HG02759 (cell line): ENCODE data around the gene FKBP1C.
A peak's percentile ranks its signal among the peaks of the same experiment; 100 is the strongest.
"Not testable (repeated sequence)": the region's sequence is repeated elsewhere in the genome, so short reads cannot be mapped to it uniquely, and the experiment has no call there.

ENCODE experiments used
- ATAC-seq: cut with Tn5 transposase; IDR thresholded peaks from one replicate; pipeline ENCODE4 v1.9.1; 2021; ENCODE audit warnings: mild to moderate bottlenecking, moderate library complexity; ENCODE audit not compliant: unreplicated experiment

The FKBP1C gene

GRCh38 chr6:63211343-63211742, at the start of gene FKBP1C:
FKBP1C (plus strand) TSS chr6:63211469.
- not testable (repeated sequence) for ATAC-seq

- ATAC-seq = not testable (repeated sequence)
Measured at GRCh38 chr6:63164047-63164803, 47.0 kb upstream of the FKBP1C start.

- ATAC-seq = no peak
Measured at GRCh38 chr6:63174173-63174572, 37.1 kb upstream of the FKBP1C start.

GRCh38 chr6:63176181-63176580, 35.1 kb upstream of the FKBP1C start:
- ATAC-seq = no peak

- no peak for ATAC-seq
Measured at GRCh38 chr6:63180367-63180766, 30.9 kb upstream of the FKBP1C start.

- ATAC-seq = no peak
Measured at GRCh38 chr6:63186970-63187369, 24.3 kb upstream of the FKBP1C start.

- no peak for ATAC-seq
Measured at GRCh38 chr6:63188828-63189227, 22.4 kb upstream of the FKBP1C start.

- no peak for ATAC-seq
Measured at GRCh38 chr6:63193324-63193723, 17.9 kb upstream of the FKBP1C start.

GRCh38 chr6:63197741-63198140, 13.5 kb upstream of the FKBP1C start:
- ATAC-seq = no peak

- ATAC-seq = no peak
Measured at GRCh38 chr6:63213325-63213724, 2.1 kb downstream of the FKBP1C start.

- no peak for ATAC-seq
Measured at GRCh38 chr6:63214816-63215215, 3.5 kb downstream of the FKBP1C start.

GRCh38 chr6:63224179-63224578, 12.9 kb downstream of the FKBP1C start:
- no peak for ATAC-seq

GRCh38 chr6:63225987-63226386, 14.7 kb downstream of the FKBP1C start:
- ATAC-seq = not testable (repeated sequence)

GRCh38 chr6:63227928-63228894, 16.9 kb downstream of the FKBP1C start:
- not testable (repeated sequence) for ATAC-seq

GRCh38 chr6:63230027-63230426, 18.8 kb downstream of the FKBP1C start:
- ATAC-seq = not testable (repeated sequence)

GRCh38 chr6:63230511-63230910, 19.2 kb downstream of the FKBP1C start:
- not testable (repeated sequence) for ATAC-seq

- no peak for ATAC-seq
Measured at GRCh38 chr6:63236398-63236817, 25.1 kb downstream of the FKBP1C start.

GRCh38 chr6:63245420-63245819, 34.2 kb downstream of the FKBP1C start:
- ATAC-seq = no peak

- ATAC-seq = peak; percentile 74
Measured at GRCh38 chr6:63245909-63246308, 34.6 kb downstream of the FKBP1C start.

- no peak for ATAC-seq
Measured at GRCh38 chr6:63246581-63246980, 35.3 kb downstream of the FKBP1C start.

- no peak for ATAC-seq
Measured at GRCh38 chr6:63249875-63250482, 38.7 kb downstream of the FKBP1C start.
